Trophoblast cell (in vitro differentiated cells and primary cell): ENCODE results near the gene KRT28.
A peak's percentile ranks its signal among the peaks of the same experiment; 100 is the strongest.

ENCODE experiments used
- DNase-seq, 2 donors: peaks; one replicate each; pipeline ENCODE4 v3.0.0-alpha.2; 2016
- H2AFZ ChIP-seq: 2 replicates; pipeline ENCODE4 v1.6.1; 2013; ENCODE audit warnings: low read length, moderate library complexity, mild to moderate bottlenecking; ENCODE audit not compliant: insufficient read depth, poor library complexity
- H2AK5ac ChIP-seq: 2 replicates; pipeline ENCODE4 v1.6.1; 2013; ENCODE audit warnings: mild to moderate bottlenecking, low read length
- H2BK120ac ChIP-seq: 2 replicates; pipeline ENCODE4 v1.6.1; 2013; ENCODE audit warnings: low read length, mild to moderate bottlenecking, moderate library complexity; ENCODE audit not compliant: insufficient read depth, poor library complexity
- H2BK12ac ChIP-seq: 2 replicates; pipeline ENCODE4 v1.6.1; 2013; ENCODE audit warnings: mild to moderate bottlenecking, low read length, moderate library complexity
- H2BK5ac ChIP-seq: 2 replicates; pipeline ENCODE4 v1.6.1; 2013; ENCODE audit warnings: low read length, low read depth, moderate library complexity, mild to moderate bottlenecking; ENCODE audit not compliant: poor library complexity
- H3K14ac ChIP-seq: 2 replicates; pipeline ENCODE4 v1.6.1; 2013; ENCODE audit warnings: mild to moderate bottlenecking, low read length
- H3K18ac ChIP-seq: 2 replicates; pipeline ENCODE4 v1.6.1; 2013; ENCODE audit warnings: mild to moderate bottlenecking, low read length
- H3K23ac ChIP-seq: 2 replicates; pipeline ENCODE4 v1.6.1; 2013; ENCODE audit warnings: low read length
- H3K27ac ChIP-seq: 2 replicates; pipeline ENCODE4 v1.5.1; 2013; ENCODE audit warnings: low read depth, mild to moderate bottlenecking, inconsistent platforms, low read length, moderate library complexity
- H3K27me3 ChIP-seq: 2 replicates; pipeline ENCODE4 v1.6.1; 2013; ENCODE audit warnings: inconsistent platforms, mild to moderate bottlenecking, low read length, moderate library complexity; ENCODE audit not compliant: insufficient read depth
- H3K36me3 ChIP-seq, 2 experiments: 1 replicate in 1 of 2; 2 replicates in 1 of 2; pipeline ENCODE4 v1.6.1; 2013; ENCODE audit warnings: low read length in 2 of 2, mild to moderate bottlenecking in 2 of 2, moderate library complexity in 1 of 2; ENCODE audit not compliant: insufficient read depth in 2 of 2, control insufficient read depth in 1 of 2
- H3K4ac ChIP-seq: 2 replicates; pipeline ENCODE4 v1.6.1; 2013; ENCODE audit warnings: low read depth, mild to moderate bottlenecking, low read length, moderate library complexity
- H3K4me1 ChIP-seq, 2 experiments: 1 replicate in 1 of 2; 2 replicates in 1 of 2; pipeline ENCODE4 v1.6.1; 2013; ENCODE audit warnings: low read length in 2 of 2, mild to moderate bottlenecking in 2 of 2, moderate library complexity in 1 of 2; ENCODE audit not compliant: insufficient read depth in 2 of 2, control insufficient read depth in 1 of 2
- H3K4me2 ChIP-seq: 2 replicates; pipeline ENCODE4 v1.6.1; 2013; ENCODE audit warnings: inconsistent platforms, mild to moderate bottlenecking, low read length, moderate library complexity
- H3K4me3 ChIP-seq: 2 replicates; pipeline ENCODE4 v1.5.1; 2013; ENCODE audit warnings: mild to moderate bottlenecking, low read depth, low read length, inconsistent platforms
- H3K79me1 ChIP-seq: one replicate; pipeline ENCODE4 v1.6.1; 2013; ENCODE audit warnings: low read length
- H3K79me2 ChIP-seq: 2 replicates; pipeline ENCODE4 v1.6.1; 2013; ENCODE audit warnings: low read length, mild to moderate bottlenecking; ENCODE audit not compliant: control insufficient read depth, insufficient read depth, poor library complexity
- H3K9ac ChIP-seq: 2 replicates; pipeline ENCODE4 v1.6.1; 2013; ENCODE audit warnings: mild to moderate bottlenecking, low read length
- H3K9me3 ChIP-seq: 2 replicates; pipeline ENCODE4 v1.6.1; 2013; ENCODE audit warnings: low read depth, mild to moderate bottlenecking, control low read depth, inconsistent platforms, low read length; ENCODE audit not compliant: insufficient read depth
- H4K12ac ChIP-seq: 2 replicates; pipeline ENCODE4 v1.6.1; 2013; ENCODE audit warnings: low read depth, mild to moderate bottlenecking, low read length, moderate library complexity
- H4K8ac ChIP-seq: 2 replicates; pipeline ENCODE4 v1.6.1; 2013; ENCODE audit warnings: low read depth, mild to moderate bottlenecking, low read length, moderate library complexity
- H4K91ac ChIP-seq: one replicate; pipeline ENCODE4 v1.6.1; 2013; ENCODE audit warnings: low read depth, mild to moderate bottlenecking, low read length, moderate library complexity
- WGBS: extraction: QIAGEN DNeasy Blood & Tissue Kit; methylation state at CpG from one replicate; pipeline ENCODE4 v1.1.7; 2013; ENCODE audit warnings: missing lambda C conversion rate; ENCODE audit not compliant: insufficient read length, insufficient coverage; ENCODE audit errors: extremely low coverage; 5-methylcytosine and 5-hydroxymethylcytosine counted together

The KRT28 gene

GRCh38 chr17:40818343-40818732 is 18.6 kb upstream of the KRT28 start:
- no peak overlapping the region for H3K23ac ChIP-seq
- H2BK12ac ChIP-seq, result no peak overlapping the region
- peak overlapping the region; percentile 96 for H3K27ac ChIP-seq
- DNase-seq, result no peak
- no peaks in the 10 kb centered on the region for H3K4me1 ChIP-seq
- no peak overlapping the region for H2AK5ac ChIP-seq
- no peak overlapping the region for H3K9ac ChIP-seq
- no peak overlapping the region for H3K14ac ChIP-seq
- H3K79me1 ChIP-seq, result peaks cover 3% of the 10 kb centered on the region
- peak overlapping the region; percentile 63 for H3K4me2 ChIP-seq
- H3K27me3 ChIP-seq, result no peaks in the 10 kb centered on the region
- H3K9me3 ChIP-seq, result peaks cover 1% of the 10 kb centered on the region
- peaks cover 2% of the 10 kb centered on the region for H3K79me2 ChIP-seq
- no peak overlapping the region for H4K12ac ChIP-seq
- no peak overlapping the region for H3K18ac ChIP-seq
- H3K4ac ChIP-seq, result no peak overlapping the region
- no peak overlapping the region for H2BK5ac ChIP-seq
- H2AFZ ChIP-seq, result peak overlapping the region; percentile 100
- H3K4me3 ChIP-seq, result peak overlapping the region; percentile 80
- H2BK120ac ChIP-seq, result peak overlapping the region; percentile 98
- peak overlapping the region; percentile 100 for H4K8ac ChIP-seq
- H4K91ac ChIP-seq, result peak overlapping the region; percentile 99
- H3K36me3 ChIP-seq, result peaks cover 0 to 9% of the 10 kb centered on the region in 2 experiments
- WGBS, result no CpG with 5 or more reads among the region's 7 CpGs

- peaks cover 3% of the 10 kb centered on the region for H3K79me1 ChIP-seq
- no peak overlapping the region for H3K18ac ChIP-seq
- H3K9me3 ChIP-seq, result peaks cover 1% of the 10 kb centered on the region
- H2BK5ac ChIP-seq, result no peak overlapping the region
- no peaks in the 10 kb centered on the region for H3K4me1 ChIP-seq
- H3K23ac ChIP-seq, result no peak overlapping the region
- H3K4me3 ChIP-seq, result no peak overlapping the region
- H3K9ac ChIP-seq, result no peak overlapping the region
- no peak overlapping the region for H2AFZ ChIP-seq
- peaks cover 2% of the 10 kb centered on the region for H3K79me2 ChIP-seq
- no peak overlapping the region for H4K91ac ChIP-seq
- no peaks in the 10 kb centered on the region for H3K27me3 ChIP-seq
- H3K14ac ChIP-seq, result no peak overlapping the region
- H3K36me3 ChIP-seq, result peaks cover 0 to 7% of the 10 kb centered on the region in 2 experiments
- no peak overlapping the region for H2BK120ac ChIP-seq
- H2BK12ac ChIP-seq, result no peak overlapping the region
- H3K4ac ChIP-seq, result no peak overlapping the region
- no peak overlapping the region for H4K8ac ChIP-seq
- H3K27ac ChIP-seq, result no peak overlapping the region
- no peak overlapping the region for H4K12ac ChIP-seq
- H3K4me2 ChIP-seq, result no peak overlapping the region
- no peak for DNase-seq
- WGBS, result no CpG with 5 or more reads among the region's 4 CpGs
- H2AK5ac ChIP-seq, result no peak overlapping the region
Measured at GRCh38 chr17:40817103-40817682, 17.4 kb upstream of the KRT28 start.

GRCh38 chr17:40816569-40816968 is 16.8 kb upstream of the KRT28 start:
- H3K4ac ChIP-seq, result no peak overlapping the region
- no peak overlapping the region for H2AK5ac ChIP-seq
- H3K4me1 ChIP-seq, result no peaks in the 10 kb centered on the region
- no peak overlapping the region for H3K4me3 ChIP-seq
- no peak overlapping the region for H3K18ac ChIP-seq
- no peak overlapping the region for H3K27ac ChIP-seq
- peaks cover 0 to 7% of the 10 kb centered on the region in 2 experiments for H3K36me3 ChIP-seq
- H3K23ac ChIP-seq, result no peak overlapping the region
- no peak overlapping the region for H4K91ac ChIP-seq
- H4K8ac ChIP-seq, result no peak overlapping the region
- no peak for DNase-seq
- H3K9me3 ChIP-seq, result peaks cover 1% of the 10 kb centered on the region
- no peak overlapping the region for H3K4me2 ChIP-seq
- H2BK120ac ChIP-seq, result no peak overlapping the region
- H3K27me3 ChIP-seq, result no peaks in the 10 kb centered on the region
- peaks cover 2% of the 10 kb centered on the region for H3K79me2 ChIP-seq
- no peak overlapping the region for H2AFZ ChIP-seq
- no peak overlapping the region for H4K12ac ChIP-seq
- no peak overlapping the region for H3K14ac ChIP-seq
- no peak overlapping the region for H2BK12ac ChIP-seq
- no CpG with 5 or more reads among the region's 3 CpGs for WGBS
- no peak overlapping the region for H2BK5ac ChIP-seq
- no peak overlapping the region for H3K9ac ChIP-seq
- H3K79me1 ChIP-seq, result peaks cover 3% of the 10 kb centered on the region

- Histone ChIP-seq H3K36me3 (peaks cover 0 to 7% of the 10 kb centered on the region in 2 experiments), H2AFZ (no peak overlapping the region), H4K12ac (no peak overlapping the region), H2AK5ac (no peak overlapping the region), H2BK120ac (no peak overlapping the region), H3K4ac (no peak overlapping the region), H3K27me3 (no peaks in the 10 kb centered on the region), H3K9ac (no peak overlapping the region), H3K14ac (no peak overlapping the region), H3K4me1 (no peaks in the 10 kb centered on the region), H3K18ac (no peak overlapping the region), H4K8ac (no peak overlapping the region), H3K23ac (no peak overlapping the region), H2BK12ac (no peak overlapping the region), H3K79me1 (peaks cover 3% of the 10 kb centered on the region), H3K27ac (no peak overlapping the region), H3K4me2 (no peak overlapping the region), H3K79me2 (peaks cover 2% of the 10 kb centered on the region), H4K91ac (no peak overlapping the region), H3K4me3 (no peak overlapping the region), H2BK5ac (no peak overlapping the region), H3K9me3 (peaks cover 1% of the 10 kb centered on the region)
- no CpG with 5 or more reads among the region's 1 CpG for WGBS
- DNase-seq, result no peak
Measured at GRCh38 chr17:40815381-40815780, 15.6 kb upstream of the KRT28 start.
